Panc1 (cell line): ENCODE results near the gene USH1C. TPM values are rescaled to one million over a fixed set of nuclear protein-coding genes. Genes with fewer than 3 reads are reported as not detected.

ENCODE experiments used
- ATAC-seq: fragments of 200-7000 bp; cut with Tn5 transposase; 2 replicates; pipeline ENCODE4 v1.9.1; 2020; ENCODE audit warnings: mild to moderate bottlenecking, moderate library complexity
- BruUV-seq: library from RNA; stranded (reverse); fragments of 400-500 nt; replicated peaks from 2 replicates; lab custom pipeline; 2021; lab: Mats Ljungman, UMichigan
- CTCF ChIA-PET: fragments of 300-600 bp; sonication (Branson Sonifier 250); formaldehyde crosslinking; loops from one replicate; lab custom pipeline; 2022; ENCODE audit warnings: antibody characterized with exemption; lab: Charles Lee
- POLR2A ChIA-PET: fragments of 300-600 bp; sonication (Branson Sonifier 250); formaldehyde crosslinking; loops from one replicate; lab custom pipeline; 2022; ENCODE audit warnings: antibody characterized with exemption; lab: Charles Lee
- DNase-seq: peaks from one replicate; pipeline ENCODE4 v3.0.0-alpha.2; 2010; ENCODE audit warnings: low read depth, low spot score
- H3K27ac ChIP-seq: 2 replicates; pipeline ENCODE4 v1.5.1; 2011; ENCODE audit warnings: mild to moderate bottlenecking, low read length, inconsistent platforms
- H3K27me3 ChIP-seq: fragments of 200-500 bp; sonication (Bioruptor generic); 2 replicates; pipeline ENCODE4 v1.6.0; 2014; ENCODE audit warnings: low read length, inconsistent platforms; ENCODE audit not compliant: control insufficient read depth, insufficient read depth
- H3K36me3 ChIP-seq: fragments of 200-500 bp; sonication (Bioruptor generic); 2 replicates; pipeline ENCODE4 v1.5.1; 2014; ENCODE audit warnings: inconsistent platforms, mild to moderate bottlenecking, low read length, moderate library complexity; ENCODE audit not compliant: control insufficient read depth, insufficient read depth
- H3K4me1 ChIP-seq: 2 replicates; pipeline ENCODE4 v1.5.1; 2011; ENCODE audit warnings: inconsistent platforms, mild to moderate bottlenecking, low read length, moderate library complexity; ENCODE audit not compliant: control insufficient read depth, insufficient read depth
- H3K4me3 ChIP-seq, 2 experiments: 2 replicates each; pipeline ENCODE4 v1.5.1; 2011 to 2012; ENCODE audit warnings: low read depth in 2 of 2, low read length in 2 of 2, mild to moderate bottlenecking in 2 of 2, inconsistent platforms in 1 of 2, moderate library complexity in 1 of 2
- H3K9me3 ChIP-seq: fragments of 200-500 bp; sonication (Bioruptor generic); 2 replicates; pipeline ENCODE4 v1.5.1; 2014; ENCODE audit warnings: low read depth, mild to moderate bottlenecking, inconsistent platforms, low read length, moderate library complexity; ENCODE audit not compliant: control insufficient read depth, insufficient read depth
- CTCF ChIP-seq: fragments of 450-650 bp; IDR thresholded peaks from 2 replicates; pipeline ENCODE4 v1.5.1; 2017; ENCODE audit warnings: mild to moderate bottlenecking
- POLR2AphosphoS5 ChIP-seq: IDR thresholded peaks from 2 replicates; pipeline ENCODE4 v1.6.1; 2012; ENCODE audit warnings: mild to moderate bottlenecking, low read depth, low read length, moderate library complexity
- SIN3A ChIP-seq: IDR thresholded peaks from 2 replicates; pipeline ENCODE4 v1.6.1; 2012; ENCODE audit warnings: low read depth, mild to moderate bottlenecking, low read length, moderate library complexity, borderline replicate concordance; ENCODE audit not compliant: insufficient read depth
- TCF7L2 ChIP-seq: IDR thresholded peaks from 2 replicates; pipeline ENCODE4 v1.6.1; 2011; ENCODE audit warnings: mild to moderate bottlenecking, low read depth, low read length, inconsistent platforms
- in situ Hi-C: cut with HindIII; loops from 2 replicates; pipeline ENCODE4 v1.10.0; 2016; ENCODE audit warnings: low sequenced_read_pairs, low pct_unique_long_range_greater_than_20kb
- intact Hi-C: fragments of 100-400 bp; cut with micrococcal nuclease; formaldehyde crosslinking; loops from one replicate; pipeline ENCODE4 v1.10.0; 2022; ENCODE audit not compliant: unreplicated experiment
- total RNA-seq: library from RNA; stranded (reverse); gene quantifications from one replicate; pipeline ENCODE4 v1.2.1, GENCODE V29; 2021; ENCODE audit not compliant: unreplicated experiment
- TF ChIP-seq, protein P1 (sequence below), 2 experiments: IDR thresholded peaks; 2 replicates each; pipeline ENCODE4 v1.6.1; 2011 to 2012; ENCODE audit warnings: low read depth in 2 of 2, control low read depth in 1 of 2, low read length in 1 of 2, mild to moderate bottlenecking in 1 of 2, moderate library complexity in 1 of 2; ENCODE audit not compliant: insufficient read depth in 1 of 2

USH1C gene
- total RNA-seq, 1 experiment from 2014 or later, result not detected

GRCh38 chr11:17502630-17503029 lies 41.6 kb downstream of the USH1C start:
- H3K27me3 ChIP-seq, result peaks cover 3% of the 10 kb centered on the region; the same call in 1 of the 2 replicates
- in situ Hi-C loops, result no loop called here
- no peak for ATAC-seq
- CTCF ChIA-PET, result interaction anchor here (1.0 kb wide), 1 partner anchor 118 kb away, joined by 3 read pairs; no protein-coding TSS in a partner anchor
- no peaks in the 10 kb centered on the region for H3K4me1 ChIP-seq
- DNase-seq, result no peak
- intact Hi-C loops, result loop anchor here (10.0 kb wide), 1 partner anchor 268 kb away; no protein-coding TSS in a partner anchor
- H3K4me3 ChIP-seq, result no peak overlapping the region
- H3K36me3 ChIP-seq, result no peaks in the 10 kb centered on the region
- TF ChIP-seq TCF7L2 (no peak), POLR2AphosphoS5 (no peak), CTCF (no peak), SIN3A (no peak)
- TF ChIP-seq, protein P1, sequence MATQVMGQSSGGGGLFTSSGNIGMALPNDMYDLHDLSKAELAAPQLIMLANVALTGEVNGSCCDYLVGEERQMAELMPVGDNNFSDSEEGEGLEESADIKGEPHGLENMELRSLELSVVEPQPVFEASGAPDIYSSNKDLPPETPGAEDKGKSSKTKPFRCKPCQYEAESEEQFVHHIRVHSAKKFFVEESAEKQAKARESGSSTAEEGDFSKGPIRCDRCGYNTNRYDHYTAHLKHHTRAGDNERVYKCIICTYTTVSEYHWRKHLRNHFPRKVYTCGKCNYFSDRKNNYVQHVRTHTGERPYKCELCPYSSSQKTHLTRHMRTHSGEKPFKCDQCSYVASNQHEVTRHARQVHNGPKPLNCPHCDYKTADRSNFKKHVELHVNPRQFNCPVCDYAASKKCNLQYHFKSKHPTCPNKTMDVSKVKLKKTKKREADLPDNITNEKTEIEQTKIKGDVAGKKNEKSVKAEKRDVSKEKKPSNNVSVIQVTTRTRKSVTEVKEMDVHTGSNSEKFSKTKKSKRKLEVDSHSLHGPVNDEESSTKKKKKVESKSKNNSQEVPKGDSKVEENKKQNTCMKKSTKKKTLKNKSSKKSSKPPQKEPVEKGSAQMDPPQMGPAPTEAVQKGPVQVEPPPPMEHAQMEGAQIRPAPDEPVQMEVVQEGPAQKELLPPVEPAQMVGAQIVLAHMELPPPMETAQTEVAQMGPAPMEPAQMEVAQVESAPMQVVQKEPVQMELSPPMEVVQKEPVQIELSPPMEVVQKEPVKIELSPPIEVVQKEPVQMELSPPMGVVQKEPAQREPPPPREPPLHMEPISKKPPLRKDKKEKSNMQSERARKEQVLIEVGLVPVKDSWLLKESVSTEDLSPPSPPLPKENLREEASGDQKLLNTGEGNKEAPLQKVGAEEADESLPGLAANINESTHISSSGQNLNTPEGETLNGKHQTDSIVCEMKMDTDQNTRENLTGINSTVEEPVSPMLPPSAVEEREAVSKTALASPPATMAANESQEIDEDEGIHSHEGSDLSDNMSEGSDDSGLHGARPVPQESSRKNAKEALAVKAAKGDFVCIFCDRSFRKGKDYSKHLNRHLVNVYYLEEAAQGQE (IDR thresholded peaks at IDR 0.05; ENCODE audit: insufficient read depth in 1 of 2, low read depth in 2 of 2, low read length in 1 of 2), result no peak
- POLR2A ChIA-PET, result no interaction called here
- BruUV-seq, result no TSS peak
- H3K9me3 ChIP-seq, result no peaks in the 10 kb centered on the region
- no peak overlapping the region for H3K27ac ChIP-seq

DNA sequence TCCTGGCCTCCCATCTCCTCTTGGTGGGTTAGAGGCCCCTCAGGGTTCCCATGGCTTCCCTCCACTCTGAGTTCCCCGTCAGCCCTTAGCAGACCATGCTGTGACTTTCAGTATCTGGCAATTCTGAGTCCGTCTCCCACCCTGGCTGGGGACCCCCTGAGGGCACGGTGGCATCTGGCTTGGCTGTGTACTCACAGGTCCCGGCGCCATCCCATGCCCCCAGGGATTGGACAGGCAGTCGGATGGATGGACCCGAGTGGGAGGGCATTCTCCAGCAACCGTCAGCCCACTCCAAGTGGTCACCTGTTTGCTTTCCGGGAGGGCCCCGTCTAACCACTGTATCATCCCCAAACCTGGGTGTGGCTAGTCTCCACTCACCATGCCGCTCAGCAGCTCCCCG lies 43.5 kb downstream of the USH1C start:
- ATAC-seq, result no peak
- TF ChIP-seq, protein P1 (IDR thresholded peaks at IDR 0.05; ENCODE audit: insufficient read depth in 1 of 2, low read depth in 2 of 2, low read length in 1 of 2), result no peak
- no peak for TF ChIP-seq POLR2AphosphoS5
- no peak for TF ChIP-seq TCF7L2
- TF ChIP-seq SIN3A, result no peak
- no peak for TF ChIP-seq CTCF

More for the DNA sequence above, 43.5 kb downstream of the USH1C start:
- Histone ChIP-seq H3K4me1 (no peaks in the 10 kb centered on the region), H3K27me3 (peaks cover 3% of the 10 kb centered on the region; the same call in 1 of the 2 replicates), H3K36me3 (no peaks in the 10 kb centered on the region), H3K9me3 (no peaks in the 10 kb centered on the region), H3K27ac (no peak overlapping the region), H3K4me3 (no peak overlapping the region)
- intact Hi-C loops (loop anchor here (10.0 kb wide), 1 partner anchor 266 kb away; no protein-coding TSS in a partner anchor), in situ Hi-C loops (no loop called here)
- no peak for DNase-seq
- BruUV-seq, result no TSS peak
- CTCF ChIA-PET, result no interaction called here
- POLR2A ChIA-PET, result no interaction called here
